Caco-2 (cell line): ENCODE measurements around the gene FAM135A. TPM values are rescaled to one million over a fixed set of nuclear protein-coding genes. Genes with fewer than 3 reads are reported as not detected.

Source experiments
- BruUV-seq: library from RNA; stranded (reverse); fragments of 400-500 nt; replicated peaks from 2 replicates; lab custom pipeline; 2021; lab: Mats Ljungman, UMichigan
- CTCF ChIA-PET: fragments of 300-600 bp; sonication (Branson Sonifier 250); formaldehyde crosslinking; loops from one replicate; lab custom pipeline; 2022; ENCODE audit warnings: antibody characterized with exemption; lab: Charles Lee
- POLR2A ChIA-PET: fragments of 300-600 bp; sonication (Branson Sonifier 250); formaldehyde crosslinking; loops from one replicate; lab custom pipeline; 2022; ENCODE audit warnings: antibody characterized with exemption; lab: Charles Lee
- DNase-seq, 2 experiments: peaks; one replicate each; pipeline versions ENCODE4 v3.0.0 to v3.0.0-alpha.2; 2020 to 2022
- H3K27me3 ChIP-seq: replicated peaks from 2 replicates; pipeline ENCODE4 v1.6.0; 2011; ENCODE audit warnings: low read length; ENCODE audit not compliant: control insufficient read depth, insufficient read depth
- H3K36me3 ChIP-seq: 2 replicates; pipeline ENCODE4 v1.5.1; 2011; ENCODE audit warnings: low read length; ENCODE audit not compliant: control insufficient read depth, insufficient read depth
- H3K4me1 ChIP-seq: fragments of 250-450 bp; sonication (Bioruptor Pico); 2 replicates; pipeline ENCODE4 v1.5.1; 2020; ENCODE audit warnings: mild to moderate bottlenecking
- H3K4me3 ChIP-seq: 2 replicates; pipeline ENCODE4 v1.5.1; 2011; ENCODE audit warnings: low read depth, mild to moderate bottlenecking, control low read depth, low read length
- H3K9me3 ChIP-seq: fragments of 250-450 bp; sonication (Bioruptor Pico); 2 replicates; pipeline ENCODE4 v1.5.1; 2020; ENCODE audit warnings: mild to moderate bottlenecking, moderate library complexity
- H3K27ac Mint-ChIP-seq: one replicate; pipeline ENCODE4 v1.8.0; 2022; ENCODE audit warnings: mixed read lengths; ENCODE audit not compliant: unreplicated experiment
- H3K27me3 Mint-ChIP-seq: one replicate; pipeline ENCODE4 v1.8.0; 2022; ENCODE audit warnings: mixed read lengths; ENCODE audit not compliant: insufficient read depth, unreplicated experiment
- H3K36me3 Mint-ChIP-seq: one replicate; pipeline ENCODE4 v1.8.0; 2022; ENCODE audit warnings: mild to moderate bottlenecking, mixed read lengths; ENCODE audit not compliant: insufficient read depth, unreplicated experiment
- H3K4me1 Mint-ChIP-seq: one replicate; pipeline ENCODE4 v1.8.0; 2022; ENCODE audit warnings: low read depth, mixed read lengths; ENCODE audit not compliant: unreplicated experiment
- H3K4me3 Mint-ChIP-seq: one replicate; pipeline ENCODE4 v1.8.0; 2022; ENCODE audit warnings: mild to moderate bottlenecking, moderate library complexity, mixed read lengths; ENCODE audit not compliant: unreplicated experiment
- H3K9me3 Mint-ChIP-seq: one replicate; pipeline ENCODE4 v1.8.0; 2022; ENCODE audit warnings: mixed read lengths; ENCODE audit not compliant: unreplicated experiment
- CTCF ChIP-seq, 2 experiments: fragments of 200-600 bp in 1 of 2; IDR thresholded peaks; 1 replicate in 1 of 2; 2 replicates in 1 of 2; pipeline versions ENCODE4 v1.5.1 to v1.8.0; 2011 to 2022; ENCODE audit warnings: antibody characterized with exemption in 1 of 2, control low read depth in 1 of 2, inconsistent platforms in 1 of 2, low read depth in 1 of 2, low read length in 1 of 2, mild to moderate bottlenecking in 1 of 2, moderate library complexity in 1 of 2; ENCODE audit not compliant: insufficient read depth in 1 of 2, severe bottlenecking in 1 of 2, unreplicated experiment in 1 of 2
- intact Hi-C: fragments of 100-400 bp; cut with micrococcal nuclease; formaldehyde crosslinking; loops from one replicate; pipeline ENCODE4 v1.10.0; 2022; ENCODE audit not compliant: unreplicated experiment
- total RNA-seq: library from RNA; stranded (reverse); gene quantifications from 2 replicates; pipeline ENCODE4 v1.2.3, GENCODE V29; 2022

Gene FAM135A
- total RNA-seq, 1 experiment from 2014 or later = 18.7 TPM

GRCh38 chr6:70396163-70396562 is 17.1 kb upstream of the FAM135A start:
- no peak for TF ChIP-seq CTCF (IDR thresholded peaks at IDR 0.05; ENCODE audit: insufficient read depth in 1 of 2, low read depth in 1 of 2, low read length in 1 of 2, severe bottlenecking in 1 of 2, unreplicated experiment in 1 of 2)
- Mint-ChIP-seq H3K4me3 (no peak overlapping the region), H3K36me3 (no peaks in the 10 kb centered on the region), H3K27me3 (no peaks in the 10 kb centered on the region), H3K4me1 (peaks cover 21% of the 10 kb centered on the region), H3K27ac (no peak overlapping the region), H3K9me3 (peaks cover 10% of the 10 kb centered on the region)
- no peaks in the 10 kb centered on the region for H3K36me3 ChIP-seq
- no peaks in the 10 kb centered on the region for H3K9me3 ChIP-seq
- ChIA-PET CTCF (no interaction called here), POLR2A (no interaction called here)
- no peak overlapping the region for H3K4me3 ChIP-seq
- BruUV-seq = no TSS peak
- intact Hi-C loops = no loop called here
- no peak for DNase-seq
- H3K27me3 ChIP-seq = no peaks in the 10 kb centered on the region
- peaks cover 21% of the 10 kb centered on the region for H3K4me1 ChIP-seq

DNA sequence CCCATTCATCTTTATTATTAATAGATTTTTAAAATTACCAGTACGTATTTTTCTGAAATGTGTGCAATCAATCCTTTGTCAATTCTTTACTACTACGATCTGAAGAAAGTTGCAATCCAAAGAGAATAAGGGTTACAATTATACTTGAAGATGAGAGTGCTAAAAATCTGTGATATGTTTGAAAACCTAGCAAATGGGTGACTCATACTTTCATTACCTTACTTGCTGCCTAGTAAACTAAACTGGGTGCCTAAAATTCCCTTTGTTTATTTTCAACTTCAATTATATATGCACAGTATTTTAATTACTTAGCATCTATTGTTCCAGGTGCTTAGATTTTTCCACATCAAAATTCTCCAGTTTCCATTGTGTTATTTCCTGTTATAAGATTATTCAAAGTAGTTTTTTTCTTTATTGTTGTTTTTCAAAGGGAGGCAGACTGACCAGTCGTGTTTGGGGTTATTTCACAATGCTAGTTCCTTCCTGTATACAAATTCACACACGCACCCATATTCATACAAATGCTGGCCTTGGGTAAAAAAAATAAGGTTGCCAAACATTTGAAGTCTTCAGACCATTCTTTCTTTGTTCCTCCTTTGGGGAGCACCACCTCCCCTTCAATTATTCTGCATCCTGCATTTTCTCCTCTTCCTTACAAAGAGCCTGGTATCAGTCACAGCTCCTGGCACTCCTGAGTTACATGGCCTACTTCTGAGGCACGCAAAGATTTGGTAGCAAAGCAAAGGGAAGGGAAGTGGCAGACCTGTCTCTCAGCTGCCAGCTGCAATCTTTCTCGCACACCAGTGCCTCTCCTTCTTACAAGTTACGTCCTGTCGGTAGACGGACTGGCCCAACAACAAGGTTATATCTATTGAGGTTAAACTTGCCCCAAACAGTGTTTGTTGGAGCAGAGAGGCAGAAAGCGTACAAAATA is 16.2 kb upstream of the FAM135A start:
- Histone ChIP-seq H3K4me1 (peaks cover 20% of the 10 kb centered on the region), H3K9me3 (no peaks in the 10 kb centered on the region), H3K4me3 (no peak overlapping the region), H3K36me3 (no peaks in the 10 kb centered on the region), H3K27me3 (no peaks in the 10 kb centered on the region)
- Mint-ChIP-seq H3K9me3 (peaks cover 10% of the 10 kb centered on the region), H3K27me3 (no peaks in the 10 kb centered on the region), H3K4me1 (peaks cover 17% of the 10 kb centered on the region), H3K4me3 (no peak overlapping the region), H3K36me3 (no peaks in the 10 kb centered on the region), H3K27ac (no peak overlapping the region)
- BruUV-seq = no TSS peak
- no peak for DNase-seq
- no peak for TF ChIP-seq CTCF (IDR thresholded peaks at IDR 0.05; ENCODE audit: insufficient read depth in 1 of 2, low read depth in 1 of 2, low read length in 1 of 2, severe bottlenecking in 1 of 2, unreplicated experiment in 1 of 2)
- CTCF ChIA-PET = no interaction called here
- intact Hi-C loops = no loop called here
- POLR2A ChIA-PET = no interaction called here

GRCh38 chr6:70398783-70399728 is 14.3 kb upstream of the FAM135A start:
- H3K9me3 ChIP-seq = no peaks in the 10 kb centered on the region
- Mint-ChIP-seq H3K4me3 (peak overlapping the region; percentile 60), H3K27ac (peak overlapping the region; percentile 71), H3K27me3 (no peaks in the 10 kb centered on the region), H3K36me3 (no peaks in the 10 kb centered on the region), H3K4me1 (peaks cover 25% of the 10 kb centered on the region), H3K9me3 (peaks cover 3% of the 10 kb centered on the region)
- H3K4me3 ChIP-seq = no peak overlapping the region
- H3K36me3 ChIP-seq = no peaks in the 10 kb centered on the region
- peaks cover 22% of the 10 kb centered on the region for H3K4me1 ChIP-seq
- DNase-seq = peak; percentile 63 to 74
- ChIA-PET CTCF (interaction anchor here (0.6 to 1.0 kb wide), 4 partner anchors 12 to 178 kb away, joined by 3 to 8 read pairs (median 4); partner anchors contain the start of gene FAM135A), POLR2A (interaction anchor here (1.3 kb wide), 1 partner anchor 14 kb away, joined by 36 read pairs; the partner anchor contains the start of gene FAM135A)
- no peaks in the 10 kb centered on the region for H3K27me3 ChIP-seq
- intact Hi-C loops = loop anchor here (1.0 to 2.0 kb wide), 3 partner anchors 14 to 28 kb away; partner anchors contain the start of gene FAM135A
- BruUV-seq = TSS peak; percentile 99
- no peak for TF ChIP-seq CTCF (IDR thresholded peaks at IDR 0.05; ENCODE audit: insufficient read depth in 1 of 2, low read depth in 1 of 2, low read length in 1 of 2, severe bottlenecking in 1 of 2, unreplicated experiment in 1 of 2)
